ENCODE measurements around the gene IL9.

Gene IL9

DNA sequence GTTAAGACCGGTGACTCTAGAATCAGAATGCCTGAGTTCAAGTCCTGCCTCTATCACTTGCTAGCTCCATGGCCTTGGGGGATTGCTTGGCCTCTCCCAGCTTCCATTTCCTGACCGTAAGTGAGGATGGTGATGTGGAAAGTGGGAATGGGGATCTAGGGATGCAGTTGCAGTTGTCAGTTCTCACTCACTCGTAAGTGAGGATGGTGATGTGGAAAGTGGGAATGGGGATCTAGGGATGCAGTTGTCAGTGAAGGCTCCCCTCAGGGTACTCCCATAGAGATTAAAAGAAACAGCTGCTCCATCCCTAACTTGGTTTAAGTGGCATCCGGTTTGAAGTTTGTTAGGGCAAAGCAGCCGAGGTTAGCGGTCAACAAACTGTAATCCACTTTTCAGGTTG is 3.0 kb upstream of the IL9 start:
- intact Hi-C loops (cut with DNase I) = no loop called here
- no peak for DNase-seq

DNA sequence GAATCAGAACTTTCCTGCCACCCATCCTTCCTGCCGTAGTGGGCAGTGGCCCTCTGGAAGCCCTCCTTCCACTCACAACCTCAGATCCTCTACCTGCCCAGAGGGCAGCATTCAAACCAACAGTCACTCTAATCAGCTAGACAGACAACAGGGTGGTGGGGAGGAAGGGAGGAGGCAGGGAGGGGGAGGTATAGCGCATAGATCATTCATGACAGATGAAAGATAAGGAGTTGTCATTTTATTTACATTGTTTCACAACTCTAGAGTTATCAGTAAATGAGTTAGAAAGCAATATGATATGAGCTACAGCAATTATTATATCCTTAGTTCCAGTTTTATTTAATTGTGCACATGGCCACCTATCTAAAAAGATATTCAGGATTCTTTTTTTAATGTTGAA is 852 bp downstream of the IL9 start:
- intact Hi-C loops (cut with DNase I) = no loop called here
- peak in 1 of 42 donors; percentile 14 for DNase-seq

DNA sequence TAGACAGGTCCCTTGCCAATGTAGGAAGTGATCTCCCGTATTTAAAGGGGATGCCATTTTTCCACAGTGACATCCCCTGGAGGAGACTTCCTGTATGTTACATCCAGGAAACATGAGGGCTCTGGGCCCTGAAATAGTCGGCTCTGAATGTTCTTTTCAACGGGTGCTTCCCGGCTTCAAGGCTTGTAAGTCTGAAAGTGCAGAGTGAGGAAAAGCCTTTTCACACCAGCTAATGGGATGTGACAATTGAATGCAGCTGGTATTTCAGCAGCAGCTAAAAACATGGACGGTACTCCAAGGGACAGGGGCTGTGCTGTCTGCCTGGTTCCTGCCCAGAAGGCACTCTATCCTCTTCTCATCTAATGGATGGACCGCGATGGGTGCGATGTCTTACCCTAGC is 1.4 kb downstream of the IL9 start:
- no peak for DNase-seq
- intact Hi-C loops (cut with DNase I) = no loop called here

DNA sequence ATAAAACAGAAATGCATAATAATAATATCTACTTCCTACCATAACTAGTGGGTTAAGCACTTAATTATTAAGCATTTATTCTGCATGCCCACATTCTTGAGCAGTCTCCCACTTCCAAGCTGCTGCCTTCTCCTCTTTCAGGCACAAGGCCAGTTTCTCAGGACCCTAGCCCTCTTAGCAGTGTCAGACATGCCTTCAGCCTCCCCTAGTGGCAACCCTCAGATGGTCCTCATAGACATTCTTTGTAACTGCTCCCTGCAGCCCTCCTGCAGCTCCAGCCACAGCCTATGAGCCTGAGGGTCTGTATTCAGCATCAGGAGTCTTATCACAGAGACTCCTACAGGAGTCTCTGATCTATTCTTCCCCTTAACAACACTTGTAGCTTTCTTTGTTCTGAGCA is 3.9 kb downstream of the IL9 start:
- intact Hi-C loops (cut with DNase I) = no loop called here

DNA sequence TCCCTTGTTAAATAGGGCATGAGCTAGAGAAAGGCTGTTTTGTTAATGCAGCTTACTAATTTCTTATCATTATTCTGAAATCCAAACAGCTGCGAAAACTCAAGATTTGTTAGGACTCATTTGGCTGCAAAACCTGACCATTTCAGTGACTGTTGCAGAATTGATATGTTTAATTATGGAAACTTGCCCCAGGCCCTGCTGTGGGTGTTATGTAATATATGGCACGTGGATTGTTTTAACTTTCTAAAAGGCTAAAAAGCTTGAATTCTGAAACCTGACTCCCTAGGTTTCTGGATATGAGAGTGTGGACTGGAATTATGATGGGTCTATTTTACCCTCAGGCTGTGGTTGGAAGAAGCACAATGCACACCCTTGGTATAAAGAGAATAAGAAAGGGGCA is 4.4 kb downstream of the IL9 start:
- intact Hi-C loops (cut with DNase I) = no loop called here
- no peak for DNase-seq

More for the DNA sequence above, 3.9 kb downstream of the IL9 start:
- DNase-seq = no peak

DNA sequence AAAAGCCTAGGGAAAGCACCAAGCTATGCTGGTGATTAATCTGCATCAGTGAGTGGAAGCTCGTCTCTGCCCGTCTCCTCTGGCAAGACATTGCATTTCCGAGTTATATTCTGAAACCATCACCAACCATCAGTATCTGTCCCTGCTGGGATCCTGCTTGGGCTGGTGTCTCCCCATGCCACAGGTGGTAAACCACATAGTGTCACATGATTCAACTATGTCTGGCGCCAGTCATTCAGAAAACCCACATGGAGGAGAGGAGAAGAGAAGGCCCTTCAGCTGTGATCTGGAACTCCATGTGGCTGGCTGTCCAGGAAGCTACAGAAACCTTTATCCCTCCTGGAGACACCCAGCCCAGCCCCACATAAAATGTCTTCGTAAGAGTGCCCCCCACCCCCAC is 4.8 kb downstream of the IL9 start:
- DNase-seq = no peak
- intact Hi-C loops (cut with DNase I) = no loop called here

DNA sequence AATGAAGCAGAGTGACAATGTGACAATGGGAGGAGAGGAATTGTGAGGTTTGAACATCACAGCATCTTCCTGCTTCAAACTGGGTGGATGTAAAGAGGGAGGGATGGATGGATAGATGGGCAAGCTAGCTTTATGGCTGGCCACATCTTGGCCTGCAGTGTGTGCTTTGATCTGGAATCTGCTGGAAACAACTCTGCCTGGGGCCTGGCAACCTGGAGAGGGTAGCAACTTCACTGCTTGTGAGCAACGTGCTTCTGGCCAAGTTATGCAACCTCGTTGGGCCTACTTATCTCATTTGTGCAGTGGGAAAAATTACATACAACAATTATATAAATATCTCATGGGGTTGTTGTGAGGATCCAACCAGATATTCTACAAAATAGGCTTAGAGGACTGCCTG is 5.3 kb downstream of the IL9 start:
- intact Hi-C loops (cut with DNase I) = no loop called here
- DNase-seq = no peak

DNA sequence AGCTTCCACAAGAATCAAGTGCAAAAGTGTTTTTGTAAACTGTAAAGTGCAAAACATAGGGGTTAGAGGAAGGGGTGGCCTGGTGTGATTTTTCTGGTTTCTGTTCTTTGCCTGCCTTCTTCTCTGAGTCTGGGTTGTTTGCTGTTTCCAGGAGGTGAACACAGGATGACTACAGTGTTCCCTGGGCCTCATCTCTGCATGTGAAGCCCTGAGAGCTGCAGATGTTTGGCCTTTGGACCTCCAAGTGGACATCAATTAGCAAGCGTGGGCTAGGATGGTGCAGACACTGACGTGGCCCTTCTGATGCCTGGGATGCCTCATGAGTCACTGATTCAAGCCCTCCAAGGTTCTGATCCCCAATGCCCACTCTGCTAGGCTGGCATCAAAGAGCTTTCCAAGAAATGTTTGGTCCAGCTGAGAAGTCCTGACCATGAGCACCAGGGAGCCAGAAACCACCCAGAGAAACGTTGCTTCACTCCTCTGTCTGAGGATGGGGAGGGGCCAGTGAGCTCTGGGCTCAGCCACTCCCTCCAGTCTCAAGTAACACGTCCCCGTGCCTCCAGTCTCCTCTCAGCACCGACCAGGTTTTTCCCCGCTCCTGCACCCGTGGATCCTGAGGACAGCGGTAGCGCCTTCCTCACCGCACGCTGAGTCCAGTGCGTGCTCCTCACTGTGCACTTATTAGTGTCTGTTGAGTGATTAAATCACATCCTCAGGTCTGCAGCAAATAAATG is 7.6 kb downstream of the IL9 start:
- intact Hi-C loops (cut with DNase I) = loop anchor here (5.0 kb wide), 1 partner anchor 324 kb away; no protein-coding TSS in a partner anchor
- DNase-seq = no peak

DNA sequence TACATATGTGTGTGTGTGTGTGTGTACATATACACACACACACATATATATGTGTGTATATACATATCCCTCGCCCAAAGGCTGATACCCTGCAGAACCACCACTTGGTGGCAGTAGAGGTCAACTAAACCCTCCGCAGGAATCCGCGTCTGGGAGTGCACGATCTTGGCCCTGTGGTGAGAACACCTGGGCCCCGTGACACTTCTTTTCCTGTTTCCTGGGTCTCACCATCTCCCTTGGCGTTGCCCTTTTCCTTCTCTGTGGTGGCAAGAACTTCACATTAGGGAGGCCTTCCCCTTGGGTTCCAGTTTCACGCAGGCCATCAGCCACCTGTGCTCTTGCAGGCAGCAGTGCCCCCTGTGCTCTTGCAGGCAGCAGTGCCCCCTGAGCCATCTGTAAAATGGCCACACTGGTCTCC is 8.2 kb downstream of the IL9 start:
- intact Hi-C loops (cut with DNase I) = loop anchor here (5.0 kb wide), 1 partner anchor 325 kb away; no protein-coding TSS in a partner anchor
- DNase-seq = peak; percentile 43 to 86 (median 70)

DNA sequence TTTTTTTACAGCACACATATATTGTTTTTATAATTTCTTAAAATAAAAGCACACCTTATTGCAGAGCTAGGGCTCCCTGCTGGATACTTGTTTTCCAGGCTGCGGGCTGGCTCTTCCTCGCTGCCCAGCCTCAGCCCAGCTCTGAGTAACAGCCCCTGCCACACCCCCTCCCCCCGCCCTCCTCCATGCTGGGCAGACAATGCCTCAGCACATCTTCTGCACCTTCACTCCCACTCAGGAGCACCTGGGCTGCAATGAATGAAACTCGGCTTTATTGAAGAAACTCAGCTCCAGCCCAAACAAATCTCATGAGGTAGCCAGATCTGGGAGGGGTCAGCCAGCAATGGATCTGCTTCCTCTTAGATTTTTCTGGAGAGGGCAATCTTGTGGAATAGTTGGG is 9.5 kb downstream of the IL9 start:
- intact Hi-C loops (cut with DNase I) = loop anchor here (5.0 kb wide), 1 partner anchor 326 kb away; no protein-coding TSS in a partner anchor
- DNase-seq = no peak

DNA sequence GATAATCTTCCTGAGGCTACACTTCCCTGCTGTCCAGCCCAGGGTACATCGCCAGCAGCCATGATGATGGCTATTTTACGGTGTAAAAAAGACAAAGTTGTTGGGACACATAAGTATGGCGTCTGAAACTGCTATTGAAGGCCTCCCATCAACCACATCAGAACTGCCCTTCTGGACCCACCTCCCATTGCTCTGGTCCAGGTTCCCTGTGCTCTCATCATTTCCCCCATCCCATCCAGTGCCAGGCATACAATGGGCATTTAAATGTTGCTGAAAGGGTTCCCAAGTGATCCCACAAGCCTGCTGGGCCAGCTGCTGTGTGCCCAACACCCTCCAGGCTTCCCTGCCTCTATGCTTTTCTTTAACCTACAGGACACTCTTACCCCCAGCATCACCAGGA is 10.6 kb downstream of the IL9 start:
- no peak for DNase-seq
- intact Hi-C loops (cut with DNase I) = loop anchor here (5.0 kb wide), 1 partner anchor 327 kb away; no protein-coding TSS in a partner anchor

DNA sequence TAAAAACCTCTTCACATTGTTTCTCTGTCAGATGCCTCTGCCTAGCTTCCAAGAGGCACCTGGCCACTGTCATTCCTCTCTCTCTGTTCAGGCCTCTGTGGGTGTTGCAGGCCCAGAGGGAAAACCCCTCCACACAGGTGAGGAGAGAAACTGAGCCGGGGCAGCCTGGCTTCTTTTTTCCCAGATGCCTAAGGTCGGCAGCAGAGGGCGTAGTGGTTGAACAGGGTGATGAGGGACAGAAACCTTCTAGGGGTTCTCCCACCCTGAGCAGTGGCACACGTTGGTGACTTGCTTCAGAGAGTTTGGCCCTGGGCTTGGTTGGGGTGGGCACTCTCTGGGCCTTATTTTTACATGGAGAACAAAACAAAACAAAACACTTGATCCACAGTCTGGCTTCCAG is 12.2 kb downstream of the IL9 start:
- DNase-seq = no peak
- intact Hi-C loops (cut with DNase I) = no loop called here

DNA sequence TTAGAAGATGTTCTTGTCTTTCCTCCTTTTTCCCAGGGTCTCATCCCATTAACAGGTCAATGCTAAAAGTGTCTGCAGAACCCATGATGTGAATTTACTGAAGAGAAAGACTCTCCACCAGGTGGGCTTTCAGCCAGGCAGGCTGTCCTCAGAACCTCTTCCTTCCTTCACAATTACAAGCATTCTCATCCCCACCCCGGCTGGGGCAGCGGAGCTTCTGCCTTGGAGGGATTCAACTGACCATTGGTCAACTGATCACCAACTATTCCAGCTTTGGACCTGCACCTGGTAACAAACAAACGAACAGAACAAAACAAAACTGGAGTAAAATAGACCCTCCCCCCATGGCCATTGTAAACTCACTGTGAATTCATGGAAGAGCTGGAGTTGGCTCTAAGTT is 12.6 kb downstream of the IL9 start:
- intact Hi-C loops (cut with DNase I) = no loop called here
- no peak for DNase-seq

DNA sequence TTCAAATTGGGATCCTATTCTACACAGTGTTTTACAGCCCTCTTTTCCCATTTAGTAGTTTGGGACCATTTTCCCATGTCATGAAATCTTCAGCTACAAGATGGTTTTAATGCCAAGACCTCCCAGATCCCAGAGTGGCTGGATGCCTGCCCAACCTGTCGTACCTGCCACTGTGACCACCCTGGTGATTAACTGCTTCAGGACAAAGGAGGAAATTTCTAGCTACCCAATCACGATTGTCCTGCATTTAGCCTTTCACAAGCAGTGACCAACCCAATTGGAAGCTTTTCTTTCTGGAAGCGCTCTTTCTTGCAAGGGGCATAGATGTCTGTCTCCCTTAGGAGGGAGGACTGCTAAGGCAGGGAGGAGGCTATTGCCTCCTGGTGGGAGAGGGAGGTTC is 13.8 kb downstream of the IL9 start:
- intact Hi-C loops (cut with DNase I) = no loop called here

DNA sequence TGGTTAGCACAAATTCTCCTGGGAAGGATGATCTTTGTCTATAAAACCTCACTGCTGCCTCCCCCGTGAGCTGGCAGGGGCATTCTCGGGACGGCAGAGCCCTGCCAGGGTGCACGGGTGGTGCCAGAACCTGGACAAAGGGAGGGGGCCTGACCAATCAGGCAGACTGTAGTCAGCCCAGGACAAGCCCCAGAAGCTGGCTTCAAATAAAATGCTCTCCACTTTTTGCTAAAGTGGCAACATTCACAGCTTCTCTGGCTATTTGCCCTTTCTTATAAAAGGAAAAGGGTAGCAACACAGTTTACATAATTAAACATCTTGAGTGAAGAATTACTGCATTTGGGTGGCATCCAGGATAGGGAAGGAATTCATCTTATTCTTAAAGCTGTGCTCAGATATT is 14.4 kb downstream of the IL9 start:
- DNase-seq = peak in 31 of 42 donors; percentile 17 to 79 (median 48)
- intact Hi-C loops (cut with DNase I) = no loop called here

More for the DNA sequence above, 13.8 kb downstream of the IL9 start:
- DNase-seq = no peak

DNA sequence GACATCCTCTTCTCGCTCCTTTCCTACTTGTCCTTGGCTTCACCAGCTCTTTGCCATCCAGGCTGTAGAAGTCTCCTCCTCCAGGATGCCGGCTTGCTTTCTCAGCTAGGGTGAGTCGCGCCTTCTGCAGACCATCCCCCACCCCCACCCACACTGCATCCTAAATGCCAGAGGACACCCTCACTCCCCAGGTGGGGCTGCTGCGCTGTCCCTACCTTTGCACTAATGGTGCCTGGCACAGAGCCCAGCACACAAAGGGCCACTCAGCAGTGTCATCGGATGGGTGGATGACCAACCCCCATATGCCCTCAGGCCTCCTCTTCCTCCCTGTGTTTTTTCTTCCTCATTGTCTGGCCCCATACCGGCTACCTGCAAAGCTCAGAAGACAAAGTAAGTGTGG is 14.8 kb downstream of the IL9 start:
- DNase-seq = no peak
- intact Hi-C loops (cut with DNase I) = no loop called here

DNA sequence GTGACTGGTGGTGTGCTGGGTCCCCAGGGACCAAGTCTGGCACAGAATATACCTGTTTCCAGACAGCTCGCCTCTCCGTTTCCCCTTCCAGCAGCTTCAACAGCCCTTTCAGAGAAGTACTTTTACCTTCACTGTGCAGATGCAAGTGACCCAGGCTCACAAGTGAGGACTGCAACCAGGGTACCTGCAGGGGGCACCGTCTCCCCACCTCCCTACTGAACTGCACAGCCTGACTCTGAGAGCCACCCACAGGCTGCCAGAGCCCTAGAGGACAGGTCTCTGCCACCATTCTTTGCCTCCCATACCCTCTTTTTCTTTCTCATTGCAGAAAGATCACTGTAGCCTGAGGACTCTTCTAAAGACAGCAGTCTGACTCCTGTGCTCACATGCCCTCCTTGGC is 15.4 kb downstream of the IL9 start:
- DNase-seq = no peak
- intact Hi-C loops (cut with DNase I) = no loop called here

DNA sequence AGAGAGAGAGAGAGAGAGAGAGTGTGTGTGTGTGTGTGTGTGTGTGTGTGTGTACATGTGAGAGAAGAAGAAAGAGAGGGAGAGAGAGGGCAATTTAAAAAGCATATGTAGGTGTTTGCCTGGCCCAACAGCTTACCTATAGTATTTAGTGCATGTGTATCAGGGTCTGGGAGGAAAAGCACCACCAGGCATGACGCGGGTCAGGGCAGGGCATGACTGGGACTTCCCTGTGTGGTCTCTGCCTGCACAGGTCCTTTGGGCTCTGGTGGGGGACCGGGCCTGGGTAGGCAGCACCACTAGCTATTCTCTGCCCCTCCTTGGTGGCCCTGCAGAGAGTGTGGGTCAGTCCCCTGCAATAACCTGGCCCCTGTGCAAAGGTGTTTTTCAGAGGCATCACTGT is 16.1 kb downstream of the IL9 start:
- intact Hi-C loops (cut with DNase I) = no loop called here
- DNase-seq = no peak

DNA sequence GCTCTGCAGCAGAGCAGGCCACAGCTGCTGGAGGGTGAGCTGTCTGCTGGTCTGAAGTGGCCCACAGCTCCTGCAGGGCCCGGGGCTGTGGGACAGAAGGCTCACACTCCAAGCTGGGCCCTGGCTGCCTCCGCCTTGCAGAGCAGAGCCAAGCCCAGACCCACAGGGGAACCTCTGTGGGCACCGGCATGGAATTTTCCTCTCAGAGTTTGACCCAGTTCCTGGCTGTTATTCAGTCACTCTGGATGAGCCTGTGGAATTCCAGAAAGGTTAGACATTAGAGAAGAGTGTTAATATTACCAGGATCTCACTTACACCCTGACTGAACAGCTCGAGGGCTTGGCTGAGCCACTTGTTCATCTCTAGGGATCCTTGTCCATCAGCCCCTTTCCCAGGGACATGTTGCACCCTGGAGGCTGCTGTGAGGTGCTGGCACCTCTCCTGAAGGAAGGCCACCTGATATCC is 17.5 kb downstream of the IL9 start:
- intact Hi-C loops (cut with DNase I) = no loop called here
- DNase-seq = peak in 1 of 42 donors; percentile 44

DNA sequence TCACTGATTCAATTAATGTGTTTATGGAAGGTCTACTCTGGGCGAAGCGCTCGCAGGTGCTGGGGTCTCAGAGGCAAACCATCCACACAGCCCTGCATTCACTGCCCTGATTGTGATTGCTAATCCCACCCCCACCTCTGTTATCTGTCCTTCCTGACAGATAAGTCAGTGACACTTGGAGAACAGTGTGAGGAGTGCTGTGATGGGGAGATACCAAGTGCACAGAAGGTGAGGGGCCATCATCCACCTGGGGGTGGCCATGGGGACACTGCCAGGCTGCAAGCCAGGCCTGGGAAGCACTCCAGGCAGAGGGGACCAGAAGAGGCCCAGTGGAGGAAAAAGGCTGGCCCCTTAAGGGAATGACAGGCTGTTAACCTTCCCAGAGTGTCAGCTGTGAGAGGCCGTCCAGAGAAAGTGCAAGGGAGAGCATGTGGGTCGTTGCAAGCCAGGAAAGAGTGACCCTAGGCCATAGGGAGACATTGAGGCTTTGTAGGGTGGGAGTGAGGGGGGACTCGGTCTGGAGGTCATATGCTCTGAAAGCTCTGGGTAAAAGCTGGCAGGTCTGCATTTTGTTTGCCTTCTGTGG is 18.0 kb downstream of the IL9 start:
- intact Hi-C loops (cut with DNase I) = no loop called here
- DNase-seq = no peak

DNA sequence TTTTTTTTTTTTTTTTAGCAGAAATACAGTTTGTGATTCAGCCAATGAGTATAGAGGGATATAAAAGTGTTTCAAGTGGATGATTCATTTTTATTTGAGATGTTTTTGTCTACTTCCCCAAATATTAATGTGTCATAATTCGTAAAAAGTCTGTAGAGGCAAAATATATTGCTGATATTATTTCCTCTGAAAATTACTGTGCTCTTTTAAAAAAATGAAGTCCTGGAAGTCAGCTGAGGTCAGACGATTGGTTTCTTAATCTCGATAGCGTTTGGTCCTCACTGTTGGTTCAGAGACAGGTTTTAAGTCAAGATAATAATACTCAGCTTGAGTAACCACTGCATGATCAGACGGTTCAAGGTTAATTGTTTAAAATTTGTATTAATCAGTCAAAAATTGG is 19.5 kb downstream of the IL9 start:
- intact Hi-C loops (cut with DNase I) = no loop called here
- no peak for DNase-seq

All from head of caudate nucleus (tissue), 42 donors.